ENCODE measurements around the gene RBPMS2.

The RBPMS2 gene

DNA sequence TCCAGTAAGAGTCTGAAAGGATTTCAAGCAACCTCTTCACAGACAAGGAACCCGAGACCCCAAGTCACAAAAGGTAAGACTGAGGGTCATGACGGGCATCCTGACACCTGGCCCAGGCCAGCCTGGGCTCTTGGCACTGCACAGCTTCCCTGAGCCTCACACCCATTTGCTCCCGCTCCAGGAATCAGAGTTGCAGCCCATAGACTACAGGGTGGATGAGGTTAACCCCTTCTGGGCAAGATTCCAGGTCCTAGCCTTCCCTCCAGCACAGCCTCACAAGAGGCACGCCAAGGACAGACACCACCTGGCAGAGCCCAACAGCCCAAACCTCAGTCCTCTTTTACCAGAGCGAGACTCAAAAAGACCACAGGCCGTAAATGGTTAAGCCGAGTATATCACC is 36.2 kb downstream of the RBPMS2 start:
- no peak for TF ChIP-seq CTCF (IDR thresholded peaks at IDR 0.05; ENCODE audit: insufficient read depth, missing control alignments)
- no peak for FAIRE-seq
- DNase-seq (ENCODE audit: insufficient read length, low spot score), result no peak

DNA sequence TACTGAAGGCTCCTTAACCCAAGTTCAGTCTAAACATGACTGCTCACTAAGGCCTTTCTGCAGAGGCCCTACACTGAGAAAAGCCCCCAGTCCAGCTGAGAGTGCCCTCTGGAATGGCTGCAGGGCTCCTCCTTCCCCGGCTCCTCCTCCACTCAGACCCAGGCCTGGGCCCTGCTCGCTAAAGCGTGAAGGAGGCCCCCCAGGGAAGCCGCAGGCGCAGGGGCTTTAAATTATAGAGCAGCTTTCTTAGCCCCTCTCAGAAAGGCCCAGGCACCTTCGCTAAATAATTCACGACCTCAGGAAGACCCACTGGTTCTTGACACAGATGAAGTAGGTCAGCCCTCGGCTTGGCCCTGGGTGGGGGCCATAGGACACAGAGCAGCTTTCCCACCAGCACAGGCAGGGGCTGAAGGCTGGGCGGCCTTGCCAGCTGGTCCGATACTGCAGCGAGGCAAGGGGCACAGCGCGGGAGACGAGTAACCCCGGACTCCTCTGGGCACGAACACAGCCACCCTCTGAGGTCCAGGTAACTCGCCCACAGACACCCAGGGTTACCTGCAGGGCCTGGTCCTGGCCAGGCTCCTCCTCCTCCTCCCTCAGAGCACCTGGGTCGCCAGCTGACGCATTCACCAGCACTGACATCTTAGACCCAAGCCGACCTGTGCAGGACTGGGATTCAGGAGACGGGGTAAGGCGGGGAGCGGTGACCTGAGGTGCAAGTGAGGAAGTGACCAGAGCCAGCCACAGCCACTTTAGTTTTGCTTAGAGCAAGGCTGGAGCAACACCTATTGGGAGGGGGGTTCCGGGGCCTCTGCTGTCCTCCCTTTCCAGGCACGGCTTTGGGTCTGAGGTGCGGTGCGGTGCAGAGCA is 36.9 kb downstream of the RBPMS2 start:
- no peak for TF ChIP-seq CTCF (IDR thresholded peaks at IDR 0.05; ENCODE audit: insufficient read depth, missing control alignments)
- no peak for FAIRE-seq
- no peak for DNase-seq (ENCODE audit: insufficient read length, low spot score)

DNA sequence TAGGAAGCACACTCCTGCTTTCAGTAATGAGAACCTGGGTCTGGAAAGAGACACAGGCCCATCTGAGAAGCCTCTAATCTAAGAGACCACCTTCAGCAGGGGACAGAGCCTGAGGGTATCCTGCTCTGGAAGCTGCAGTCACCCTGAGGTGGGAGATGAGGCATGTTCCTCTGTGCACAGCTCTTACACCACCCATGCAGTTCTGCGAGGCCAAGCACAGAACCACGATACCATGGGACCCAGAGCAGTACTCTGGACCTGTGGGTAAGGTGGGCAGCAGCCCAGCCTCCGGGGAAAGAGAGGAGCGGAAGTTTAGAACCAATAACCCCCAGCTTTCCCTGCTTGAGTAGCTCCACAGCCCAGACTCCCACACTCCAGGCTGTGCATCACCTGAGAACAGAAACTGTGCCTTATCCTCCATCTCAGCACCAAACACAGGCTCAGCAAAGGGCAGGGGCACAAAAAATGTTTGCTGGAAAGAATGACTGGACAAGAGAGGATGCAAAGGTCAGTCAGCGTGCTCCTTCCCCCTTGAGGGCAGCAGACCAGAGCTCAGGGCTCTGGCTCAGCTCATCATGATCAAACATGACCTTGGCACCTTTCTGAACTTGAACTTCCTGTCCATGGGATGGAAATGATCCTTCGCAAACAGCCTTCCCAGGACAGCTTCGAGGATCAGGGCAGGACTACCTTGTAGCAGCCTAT is 43.1 kb downstream of the RBPMS2 start:
- FAIRE-seq, result no peak
- no peak for DNase-seq (ENCODE audit: insufficient read length, low spot score)
- no peak for TF ChIP-seq CTCF (IDR thresholded peaks at IDR 0.05; ENCODE audit: insufficient read depth, missing control alignments)

GRCh38 chr15:64731805-64732151 is 43.6 kb downstream of the RBPMS2 start:
- FAIRE-seq (no peak), DNase-seq (ENCODE audit: insufficient read length, low spot score) (no peak)
- TF ChIP-seq CTCF (IDR thresholded peaks at IDR 0.05; ENCODE audit: insufficient read depth, missing control alignments), result no peak

- FAIRE-seq, result no peak
- TF ChIP-seq CTCF (IDR thresholded peaks at IDR 0.05; ENCODE audit: insufficient read depth, missing control alignments), result peak; percentile 91
- DNase-seq (ENCODE audit: insufficient read length, low spot score), result peak; percentile 43
Measured at GRCh38 chr15:64731012-64731804, 44.2 kb downstream of the RBPMS2 start.

DNA sequence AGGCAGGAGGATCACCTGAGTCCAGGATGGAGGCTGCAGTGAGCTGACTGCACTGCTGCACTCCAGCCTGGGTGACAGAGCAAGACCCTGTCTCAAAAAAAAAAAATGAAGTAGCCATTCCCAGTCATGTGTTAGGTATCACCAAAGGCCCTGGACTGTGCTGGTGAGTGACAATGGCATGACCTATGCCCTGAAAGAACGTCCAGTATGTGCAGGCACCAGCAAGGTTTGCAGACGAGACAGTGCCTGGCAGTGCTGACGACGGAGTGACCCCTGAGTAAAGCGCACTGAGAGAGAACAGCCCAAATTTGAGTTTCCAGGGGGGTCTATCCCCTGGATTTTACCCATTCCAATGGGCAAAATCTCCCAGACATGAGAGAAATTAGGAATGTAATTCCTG is 45.2 kb downstream of the RBPMS2 start:
- no peak for TF ChIP-seq CTCF (IDR thresholded peaks at IDR 0.05; ENCODE audit: insufficient read depth, missing control alignments)
- no peak for DNase-seq (ENCODE audit: insufficient read length, low spot score)
- no peak for FAIRE-seq
